ENCODE data around the gene ZNF837.
A peak's percentile ranks its signal among the peaks of the same experiment; 100 is the strongest.

ZNF837 gene

DNA sequence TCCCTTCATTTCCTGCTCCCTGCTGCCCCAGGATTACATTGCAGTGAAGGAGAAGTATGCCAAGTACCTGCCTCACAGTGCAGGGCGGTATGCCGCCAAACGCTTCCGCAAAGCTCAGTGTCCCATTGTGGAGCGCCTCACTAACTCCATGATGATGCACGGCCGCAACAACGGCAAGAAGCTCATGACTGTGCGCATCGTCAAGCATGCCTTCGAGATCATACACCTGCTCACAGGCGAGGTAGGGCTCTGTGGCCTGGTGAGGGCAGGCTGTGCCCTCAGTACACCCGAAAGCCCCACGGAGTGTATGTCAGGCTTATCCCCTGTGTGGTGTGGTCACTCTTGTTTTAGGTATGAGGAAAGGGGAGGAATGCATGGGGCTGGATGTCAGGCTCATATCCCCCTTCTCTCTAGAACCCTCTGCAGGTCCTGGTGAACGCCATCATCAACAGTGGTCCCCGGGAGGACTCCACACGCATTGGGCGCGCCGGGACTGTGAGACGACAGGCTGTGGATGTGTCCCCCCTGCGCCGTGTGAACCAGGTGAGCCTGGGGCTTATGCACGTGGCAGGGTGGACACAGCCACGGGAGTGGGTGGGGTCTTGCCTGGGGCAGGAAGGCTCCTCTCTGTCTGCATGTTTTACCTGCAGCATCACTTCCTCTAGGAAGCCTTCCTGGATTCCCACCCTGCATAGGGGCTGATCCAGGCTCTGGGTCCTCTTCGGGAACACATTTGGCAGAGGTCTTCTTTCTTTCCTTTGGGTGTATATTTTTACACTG, 12.3 kb upstream of the ZNF837 start:
- no peaks in the 10 kb centered on the region for H3K27me3 ChIP-seq (ENCODE audit: insufficient read depth, low read length)
- no peaks in the 10 kb centered on the region for H3K9me2 ChIP-seq (ENCODE audit: low read depth, low read length)
- H3K4me1 ChIP-seq (ENCODE audit: insufficient read depth, low read length, severe bottlenecking), result peaks cover 16% of the 10 kb centered on the region
- no peaks in the 10 kb centered on the region for H3K9me3 ChIP-seq (ENCODE audit: low read length)
- 0 out of 2 replicates have a peak, but pooled peaks cover 4% of the 10 kb centered on the region for H3F3A ChIP-seq (ENCODE audit: insufficient read depth, low read length)
- peaks cover 11% of the 10 kb centered on the region for H3K79me2 ChIP-seq (ENCODE audit: insufficient read depth, low read length)
- no peak overlapping the region for H3K27ac ChIP-seq (ENCODE audit: low read depth, low read length, poor library complexity, severe bottlenecking)
- no peak overlapping the region for H2AFZ ChIP-seq (ENCODE audit: low read length)
- H3K4me3 ChIP-seq (ENCODE audit: low read depth, low read length, poor library complexity, severe bottlenecking), result no peak overlapping the region
- H3K4me2 ChIP-seq (ENCODE audit: low read length), result no peak overlapping the region
- TF ChIP-seq CTCF (IDR thresholded peaks at IDR 0.05; ENCODE audit: low read length) (no peak), EZH2 (IDR thresholded peaks at IDR 0.05; ENCODE audit: borderline replicate concordance, low read length) (no peak)
- peaks cover 76% of the 10 kb centered on the region for H3K36me3 ChIP-seq (ENCODE audit: insufficient read depth, low read length)
- no peaks in the 10 kb centered on the region for H4K20me1 ChIP-seq (ENCODE audit: insufficient read depth, low read length)
- H3K9ac ChIP-seq (ENCODE audit: low read length), result no peak overlapping the region

DNA sequence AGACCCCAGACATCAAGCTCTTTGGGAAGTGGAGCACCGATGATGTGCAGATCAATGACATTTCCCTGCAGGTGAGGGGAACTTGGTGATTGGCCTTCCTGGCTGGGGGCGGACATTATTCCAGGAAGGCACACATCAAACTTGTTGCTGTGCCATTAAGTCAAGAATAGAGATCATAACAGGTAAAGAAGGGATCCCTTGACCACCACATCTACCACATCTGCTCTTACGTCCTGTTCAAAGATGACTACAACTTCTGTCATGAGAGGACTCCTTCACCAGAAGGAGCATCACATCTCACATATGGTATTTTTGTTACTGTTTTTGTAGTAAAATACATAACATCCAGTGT, 7.3 kb upstream of the ZNF837 start:
- TF ChIP-seq CTCF (IDR thresholded peaks at IDR 0.05; ENCODE audit: low read length), result no peak; the same call in 1 of the 2 replicates
- TF ChIP-seq EZH2 (IDR thresholded peaks at IDR 0.05; ENCODE audit: borderline replicate concordance, low read length), result no peak
- no peak overlapping the region for H2AFZ ChIP-seq (ENCODE audit: low read length)
- H3K36me3 ChIP-seq (ENCODE audit: insufficient read depth, low read length), result peaks cover 56% of the 10 kb centered on the region
- H3K4me1 ChIP-seq (ENCODE audit: insufficient read depth, low read length, severe bottlenecking), result peaks cover 37% of the 10 kb centered on the region
- H4K20me1 ChIP-seq (ENCODE audit: insufficient read depth, low read length), result no peaks in the 10 kb centered on the region
- H3K27me3 ChIP-seq (ENCODE audit: insufficient read depth, low read length), result no peaks in the 10 kb centered on the region
- H3K4me3 ChIP-seq (ENCODE audit: low read depth, low read length, poor library complexity, severe bottlenecking), result peak overlapping the region; percentile 98
- peak overlapping the region; percentile 97 for H3K9ac ChIP-seq (ENCODE audit: low read length)
- no peaks in the 10 kb centered on the region for H3K9me3 ChIP-seq (ENCODE audit: low read length)
- 0 out of 2 replicates have a peak, but pooled peaks cover 4% of the 10 kb centered on the region for H3F3A ChIP-seq (ENCODE audit: insufficient read depth, low read length)
- H3K9me2 ChIP-seq (ENCODE audit: low read depth, low read length), result no peaks in the 10 kb centered on the region
- peak overlapping the region; percentile 44 for H3K27ac ChIP-seq (ENCODE audit: low read depth, low read length, poor library complexity, severe bottlenecking)
- H3K4me2 ChIP-seq (ENCODE audit: low read length), result peak overlapping the region; percentile 96
- H3K79me2 ChIP-seq (ENCODE audit: insufficient read depth, low read length), result peaks cover 21% of the 10 kb centered on the region

DNA sequence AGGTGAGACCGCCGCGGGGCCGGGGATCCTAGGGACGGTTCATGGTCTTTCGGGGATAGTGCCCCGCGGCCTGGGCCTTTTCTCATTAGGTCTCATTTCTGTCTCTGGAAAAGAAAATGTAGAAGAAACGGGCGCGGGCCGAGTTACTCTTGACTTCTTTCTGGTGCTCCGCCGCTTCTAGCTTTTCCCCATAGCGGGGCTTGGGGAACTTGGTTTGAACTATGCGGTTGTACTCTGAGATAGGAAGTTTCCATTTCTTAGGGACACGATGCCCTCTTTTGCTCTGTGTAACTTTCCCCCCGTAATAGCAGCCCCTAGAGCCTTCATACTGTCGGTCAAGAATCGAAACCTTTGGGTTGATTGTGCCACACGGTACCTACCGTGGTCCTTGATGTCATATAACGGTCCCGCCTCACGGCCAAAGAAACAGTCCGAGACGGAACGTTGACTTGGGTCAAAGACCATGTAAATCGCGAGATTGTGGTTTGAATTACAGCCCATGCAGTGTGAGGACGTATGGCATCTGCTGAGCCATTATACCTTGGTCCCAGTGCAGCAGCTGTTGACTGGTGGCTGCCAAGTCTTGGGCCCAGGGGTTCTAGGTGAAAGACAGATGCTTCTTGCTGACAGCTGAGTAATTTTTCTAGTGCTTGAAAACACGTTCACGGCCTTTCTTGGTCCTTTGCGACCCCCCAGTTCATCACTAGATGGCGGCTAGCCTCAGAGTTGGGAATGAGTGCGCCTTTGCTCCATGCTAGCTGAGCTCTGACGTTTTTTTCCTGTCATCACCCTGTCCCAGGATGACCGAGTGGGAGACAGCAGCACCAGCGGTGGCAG, 6.7 kb upstream of the ZNF837 start:
- TF ChIP-seq CTCF (IDR thresholded peaks at IDR 0.05; ENCODE audit: low read length) (peak; percentile 37; the same call in 1 of the 2 replicates), EZH2 (IDR thresholded peaks at IDR 0.05; ENCODE audit: borderline replicate concordance, low read length) (no peak)
- H3K36me3 ChIP-seq (ENCODE audit: insufficient read depth, low read length), result peaks cover 50% of the 10 kb centered on the region
- H3K9ac ChIP-seq (ENCODE audit: low read length), result peak overlapping the region; percentile 97
- H2AFZ ChIP-seq (ENCODE audit: low read length), result no peak overlapping the region
- peaks cover 21% of the 10 kb centered on the region for H3K79me2 ChIP-seq (ENCODE audit: insufficient read depth, low read length)
- H3K27me3 ChIP-seq (ENCODE audit: insufficient read depth, low read length), result no peaks in the 10 kb centered on the region
- H3K9me3 ChIP-seq (ENCODE audit: low read length), result no peaks in the 10 kb centered on the region
- peak overlapping the region; percentile 44 for H3K27ac ChIP-seq (ENCODE audit: low read depth, low read length, poor library complexity, severe bottlenecking)
- H3K4me3 ChIP-seq (ENCODE audit: low read depth, low read length, poor library complexity, severe bottlenecking), result peak overlapping the region; percentile 98
- no peaks in the 10 kb centered on the region for H3K9me2 ChIP-seq (ENCODE audit: low read depth, low read length)
- no peaks in the 10 kb centered on the region for H4K20me1 ChIP-seq (ENCODE audit: insufficient read depth, low read length)
- H3K4me2 ChIP-seq (ENCODE audit: low read length), result peak overlapping the region; percentile 96
- 0 out of 2 replicates have a peak, but pooled peaks cover 4% of the 10 kb centered on the region for H3F3A ChIP-seq (ENCODE audit: insufficient read depth, low read length)
- peaks cover 41% of the 10 kb centered on the region for H3K4me1 ChIP-seq (ENCODE audit: insufficient read depth, low read length, severe bottlenecking)
